ENCODE data around the gene TSACC. TPM values are rescaled to one million over a fixed set of nuclear protein-coding genes. Genes with fewer than 3 reads are reported as not detected.
"Not testable (repeated sequence)": the region's sequence is repeated elsewhere in the genome, so short reads cannot be mapped to it uniquely, and the experiment has no call there.

The TSACC gene
- total RNA-seq, 2 donors from 2014 or later, result not detected

DNA sequence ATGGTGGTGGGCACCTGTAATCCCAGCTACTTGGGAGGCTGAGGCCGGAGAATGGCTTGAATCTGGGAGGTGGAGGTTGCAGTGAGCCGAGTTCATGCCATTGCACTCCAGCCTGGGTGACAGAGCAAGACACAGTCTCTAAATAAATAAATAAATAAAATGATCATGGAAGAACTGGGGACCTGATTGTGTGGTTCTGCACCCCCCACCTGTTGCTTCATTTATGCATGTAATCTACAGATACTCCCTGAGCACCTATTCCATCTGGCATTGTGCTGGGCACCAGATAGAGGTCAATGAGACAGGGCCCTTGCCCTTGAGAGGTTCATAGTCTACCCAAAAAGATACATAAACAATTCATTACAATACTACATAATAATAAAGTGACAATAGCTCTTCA, 19.7 kb downstream of the TSACC start:
- no peak for ATAC-seq

GRCh38 chr1:156358641-156359040, 20.3 kb downstream of the TSACC start:
- H3K4me3 Mint-ChIP-seq, result no peak overlapping the region
- DNase-seq (ENCODE audit: low spot score), result no peak
- H3K27me3 Mint-ChIP-seq, result peaks cover 21 to 37% of the 10 kb centered on the region in 2 donors
- H3K36me3 Mint-ChIP-seq, result no peaks in the 10 kb centered on the region
- H3K9me3 Mint-ChIP-seq, result no peaks in the 10 kb centered on the region
- H3K4me1 Mint-ChIP-seq (ENCODE audit: low read depth in 2 of 2), result no peaks in the 10 kb centered on the region
- no peak overlapping the region for H3K27ac Mint-ChIP-seq
- ATAC-seq, result no peak

More for the DNA sequence above, 19.7 kb downstream of the TSACC start:
- Mint-ChIP-seq H3K4me3 (no peak overlapping the region), H3K9me3 (no peaks in the 10 kb centered on the region), H3K27ac (no peak overlapping the region), H3K36me3 (no peaks in the 10 kb centered on the region), H3K4me1 (ENCODE audit: low read depth in 2 of 2) (no peaks in the 10 kb centered on the region), H3K27me3 (peaks cover 21 to 37% of the 10 kb centered on the region in 2 donors)
- no peak for DNase-seq (ENCODE audit: low spot score)

GRCh38 chr1:156359249-156359648, 20.9 kb downstream of the TSACC start:
- DNase-seq (ENCODE audit: low spot score) (no peak), ATAC-seq (no peak)
- no peaks in the 10 kb centered on the region for H3K9me3 Mint-ChIP-seq
- H3K27me3 Mint-ChIP-seq, result peaks cover 25 to 37% of the 10 kb centered on the region in 2 donors
- H3K27ac Mint-ChIP-seq, result no peak overlapping the region
- no peaks in the 10 kb centered on the region for H3K4me1 Mint-ChIP-seq (ENCODE audit: low read depth in 2 of 2)
- H3K4me3 Mint-ChIP-seq, result no peak overlapping the region
- H3K36me3 Mint-ChIP-seq, result no peaks in the 10 kb centered on the region

GRCh38 chr1:156359973-156360372, 21.6 kb downstream of the TSACC start:
- H3K9me3 Mint-ChIP-seq, result no peaks in the 10 kb centered on the region
- H3K4me1 Mint-ChIP-seq (ENCODE audit: low read depth in 2 of 2), result no peaks in the 10 kb centered on the region
- H3K36me3 Mint-ChIP-seq, result no peaks in the 10 kb centered on the region
- no peak for ATAC-seq
- no peak overlapping the region for H3K27ac Mint-ChIP-seq
- H3K4me3 Mint-ChIP-seq, result no peak overlapping the region
- no peak for DNase-seq (ENCODE audit: low spot score)
- H3K27me3 Mint-ChIP-seq, result peaks cover 31 to 43% of the 10 kb centered on the region in 2 donors

GRCh38 chr1:156360534-156360933, 22.2 kb downstream of the TSACC start:
- ATAC-seq (no peak), DNase-seq (ENCODE audit: low spot score) (no peak)
- no peak overlapping the region for H3K27ac Mint-ChIP-seq
- no peaks in the 10 kb centered on the region for H3K4me1 Mint-ChIP-seq (ENCODE audit: low read depth in 2 of 2)
- H3K4me3 Mint-ChIP-seq, result no peak overlapping the region
- H3K9me3 Mint-ChIP-seq, result no peaks in the 10 kb centered on the region
- H3K36me3 Mint-ChIP-seq, result no peaks in the 10 kb centered on the region
- H3K27me3 Mint-ChIP-seq, result peaks cover 36 to 48% of the 10 kb centered on the region in 2 donors

DNA sequence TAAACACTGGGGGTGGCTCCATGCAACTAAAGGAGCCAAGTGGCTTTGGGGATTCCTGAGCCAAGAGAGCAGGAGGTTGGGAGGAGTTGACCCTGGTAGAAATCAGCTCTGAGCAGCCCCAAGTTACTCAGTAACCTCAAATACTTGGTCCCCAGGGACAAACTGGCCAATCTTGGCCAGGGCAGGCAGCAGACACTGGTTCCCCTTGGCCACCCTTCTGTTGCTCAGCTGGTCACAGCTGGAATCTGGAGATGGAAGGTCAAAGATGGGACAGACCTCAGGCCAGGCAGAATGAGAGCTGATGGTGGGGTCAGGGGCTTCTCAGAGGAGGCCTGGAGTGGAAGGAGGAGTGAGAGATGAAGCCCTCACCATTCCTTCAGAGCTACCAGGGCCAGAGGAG, 27.4 kb downstream of the TSACC start:
- H3K27ac Mint-ChIP-seq, result no peak overlapping the region
- no peaks in the 10 kb centered on the region for H3K9me3 Mint-ChIP-seq
- no peak overlapping the region for H3K4me3 Mint-ChIP-seq
- ATAC-seq (no peak), DNase-seq (ENCODE audit: low spot score) (no peak)
- H3K36me3 Mint-ChIP-seq, result no peaks in the 10 kb centered on the region
- H3K4me1 Mint-ChIP-seq (ENCODE audit: low read depth in 2 of 2), result peaks cover 0 to 3% of the 10 kb centered on the region in 2 donors
- H3K27me3 Mint-ChIP-seq, result peaks cover 25 to 32% of the 10 kb centered on the region in 2 donors

DNA sequence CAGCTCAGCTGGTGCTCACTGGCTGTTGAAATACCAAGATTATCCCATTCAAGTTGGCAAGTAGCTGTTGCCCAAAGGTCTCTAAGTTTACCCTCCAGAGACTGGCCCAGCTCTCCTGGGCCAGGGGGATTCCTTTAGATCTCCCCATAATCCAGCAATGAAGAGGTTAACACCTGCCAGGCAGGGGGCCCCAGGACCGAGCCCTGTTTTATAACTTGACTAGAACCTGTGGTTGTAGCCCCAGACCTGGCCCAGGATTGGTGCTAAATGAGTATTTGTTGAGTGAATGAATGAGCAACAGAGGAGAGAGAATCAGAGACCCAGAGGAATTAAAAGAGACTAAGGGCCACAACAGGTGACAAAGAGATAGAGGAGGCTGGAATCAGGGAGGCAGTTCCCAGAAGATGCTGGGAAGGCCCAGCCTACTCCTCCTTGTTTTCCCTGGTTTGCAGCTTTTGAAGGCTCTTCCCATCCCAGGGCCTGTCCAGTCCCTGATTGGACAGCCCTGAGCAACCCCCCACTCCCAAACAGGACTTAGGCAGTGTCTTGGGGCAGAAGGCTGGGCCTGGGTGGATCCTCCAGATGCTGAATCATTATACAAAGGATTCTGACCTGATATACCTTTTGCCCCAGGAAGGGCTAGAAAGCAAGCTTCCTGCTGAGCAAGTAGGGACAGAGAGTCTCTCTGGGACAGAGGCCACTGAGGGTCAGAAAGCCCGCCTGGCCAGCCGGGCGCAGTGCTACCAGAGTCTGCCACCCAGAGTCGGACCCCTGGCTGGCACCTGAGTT, 28.2 kb downstream of the TSACC start:
- ATAC-seq, result no peak
- Mint-ChIP-seq H3K4me3 (no peak overlapping the region), H3K36me3 (no peaks in the 10 kb centered on the region), H3K4me1 (ENCODE audit: low read depth in 2 of 2) (peaks cover 0 to 3% of the 10 kb centered on the region in 2 donors), H3K9me3 (no peaks in the 10 kb centered on the region), H3K27me3 (peaks cover 24 to 32% of the 10 kb centered on the region in 2 donors), H3K27ac (no peak overlapping the region)
- no peak for DNase-seq (ENCODE audit: low spot score)

DNA sequence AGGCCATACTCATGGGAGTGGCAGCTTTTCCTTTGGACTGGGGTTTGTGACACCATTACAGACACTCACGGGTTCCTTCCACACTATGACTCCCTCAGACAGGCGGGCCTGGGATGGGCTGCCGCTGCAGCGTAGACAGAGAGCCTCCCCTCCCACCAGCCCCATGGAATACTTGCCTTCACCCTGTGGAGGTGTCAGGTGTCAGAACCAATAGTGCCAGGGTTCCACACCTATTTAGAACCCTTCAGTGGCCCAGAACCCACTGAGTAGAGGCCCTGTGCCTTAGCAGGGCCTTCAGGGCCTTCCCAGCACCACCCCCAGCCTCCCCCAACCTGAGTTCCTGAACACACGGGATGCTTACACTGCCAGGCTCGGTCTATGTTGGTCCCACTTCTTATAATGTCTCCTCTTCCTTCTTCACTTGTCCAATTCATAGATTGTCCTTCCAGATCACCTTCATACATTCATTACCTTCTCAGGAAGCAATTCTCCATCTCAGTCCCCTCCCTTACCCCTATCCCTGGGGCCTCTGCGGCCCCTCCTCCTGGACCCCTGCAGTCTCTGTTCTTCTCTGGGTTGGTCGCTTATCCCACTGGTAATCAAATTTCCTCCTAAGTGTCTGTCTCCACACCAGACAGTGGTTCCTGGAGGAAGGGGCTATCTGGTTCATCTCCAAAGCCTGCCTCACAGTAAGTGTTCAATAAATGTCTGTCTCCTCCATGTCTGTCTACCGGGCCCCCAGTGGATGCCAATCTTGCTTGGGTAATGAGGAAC, 29.2 kb downstream of the TSACC start:
- Mint-ChIP-seq H3K27me3 (peaks cover 30 to 37% of the 10 kb centered on the region in 2 donors), H3K4me1 (ENCODE audit: low read depth in 2 of 2) (peaks cover 0 to 3% of the 10 kb centered on the region in 2 donors), H3K4me3 (no peak overlapping the region), H3K27ac (no peak overlapping the region), H3K9me3 (no peaks in the 10 kb centered on the region), H3K36me3 (no peaks in the 10 kb centered on the region)
- DNase-seq (ENCODE audit: low spot score), result no peak
- no peak for ATAC-seq

DNA sequence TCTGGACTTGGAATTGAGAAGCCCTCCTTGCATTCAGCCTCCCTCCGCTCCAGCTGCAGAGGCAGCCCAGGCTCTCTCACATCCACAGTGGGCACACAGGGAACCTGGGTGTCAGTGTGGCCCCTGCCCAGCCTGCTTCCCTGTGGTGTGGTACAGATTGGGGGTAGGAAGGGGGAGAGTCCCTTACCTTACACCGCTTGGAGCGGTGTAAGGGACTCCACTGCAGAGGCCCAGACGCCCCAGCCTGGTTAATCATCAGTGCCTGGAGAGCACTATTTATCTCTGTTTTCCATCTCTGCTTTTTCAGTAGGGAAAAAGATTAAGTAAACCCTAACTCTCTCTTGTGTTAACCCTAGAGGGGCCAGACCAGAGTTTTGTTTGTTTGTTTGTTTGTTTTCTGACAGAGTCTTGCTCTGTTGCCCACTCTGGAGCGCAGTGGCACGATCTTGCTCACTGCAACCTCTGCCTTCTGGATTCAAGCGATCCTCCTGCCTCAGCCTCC, 29.9 kb downstream of the TSACC start:
- Mint-ChIP-seq H3K4me1 (ENCODE audit: low read depth in 2 of 2) (peaks cover 0 to 3% of the 10 kb centered on the region in 2 donors), H3K27me3 (peaks cover 34 to 38% of the 10 kb centered on the region in 2 donors), H3K9me3 (no peaks in the 10 kb centered on the region), H3K4me3 (no peak overlapping the region), H3K27ac (no peak overlapping the region), H3K36me3 (no peaks in the 10 kb centered on the region)
- ATAC-seq (no peak), DNase-seq (ENCODE audit: low spot score) (no peak)

- no peaks in the 10 kb centered on the region for H3K9me3 Mint-ChIP-seq
- H3K4me3 Mint-ChIP-seq, result no peak within 1 kb of the TSS
- H3K27ac Mint-ChIP-seq, result no peak within 1 kb of the TSS
- ATAC-seq (no peak), DNase-seq (ENCODE audit: low spot score) (no peak)
- H3K4me1 Mint-ChIP-seq (ENCODE audit: low read depth in 2 of 2), result peaks cover 0 to 3% of the 10 kb centered on the region in 2 donors
- peaks cover 35 to 36% of the 10 kb centered on the region in 2 donors for H3K27me3 Mint-ChIP-seq
- H3K36me3 Mint-ChIP-seq, result no peaks in the 10 kb centered on the region
These were observed 30.8 kb downstream of the TSACC start, which contains the start of gene RHBG for GRCh38 chr1:156368889-156369684. TSS of gene RHBG (plus strand) at chr1:156369211. CDS start at chr1:156369250, 39 bp downstream.

DNA sequence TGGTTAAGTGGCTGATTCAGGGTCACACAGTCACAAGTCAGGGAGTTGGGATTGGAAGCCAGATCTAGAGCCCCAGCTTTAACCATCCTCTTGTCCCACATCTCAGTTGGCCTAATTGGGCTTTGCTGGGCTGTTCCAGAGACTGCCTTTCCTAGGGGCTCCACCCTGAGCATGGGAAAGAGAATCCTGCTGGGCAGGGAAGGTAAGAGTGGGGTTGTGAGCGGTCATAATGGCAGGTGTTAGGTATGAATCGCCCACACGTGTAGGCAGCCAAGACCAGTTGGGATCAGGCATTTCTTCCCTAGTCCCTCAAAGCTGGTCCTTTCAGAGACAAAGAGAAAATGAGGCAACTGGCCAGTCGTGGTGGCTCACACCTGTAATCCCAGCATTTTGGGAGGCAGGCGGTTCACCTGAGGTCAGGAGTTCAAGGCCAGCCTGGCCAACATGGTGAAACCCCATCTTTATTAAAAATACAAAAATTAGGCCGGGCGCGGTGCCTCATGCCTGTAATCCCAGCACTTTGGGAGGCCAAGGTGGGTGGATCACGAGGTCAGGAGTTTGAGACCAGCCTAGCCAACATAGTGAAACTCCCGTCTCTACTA, 31.5 kb downstream of the TSACC start:
- peaks cover 32 to 37% of the 10 kb centered on the region in 2 donors for H3K27me3 Mint-ChIP-seq
- ATAC-seq; H3K4me1 Mint-ChIP-seq (ENCODE audit: low read depth in 2 of 2); H3K4me3 Mint-ChIP-seq; H3K36me3 Mint-ChIP-seq; H3K9me3 Mint-ChIP-seq; DNase-seq (ENCODE audit: low spot score); H3K27ac Mint-ChIP-seq: not testable (repeated sequence)

DNA sequence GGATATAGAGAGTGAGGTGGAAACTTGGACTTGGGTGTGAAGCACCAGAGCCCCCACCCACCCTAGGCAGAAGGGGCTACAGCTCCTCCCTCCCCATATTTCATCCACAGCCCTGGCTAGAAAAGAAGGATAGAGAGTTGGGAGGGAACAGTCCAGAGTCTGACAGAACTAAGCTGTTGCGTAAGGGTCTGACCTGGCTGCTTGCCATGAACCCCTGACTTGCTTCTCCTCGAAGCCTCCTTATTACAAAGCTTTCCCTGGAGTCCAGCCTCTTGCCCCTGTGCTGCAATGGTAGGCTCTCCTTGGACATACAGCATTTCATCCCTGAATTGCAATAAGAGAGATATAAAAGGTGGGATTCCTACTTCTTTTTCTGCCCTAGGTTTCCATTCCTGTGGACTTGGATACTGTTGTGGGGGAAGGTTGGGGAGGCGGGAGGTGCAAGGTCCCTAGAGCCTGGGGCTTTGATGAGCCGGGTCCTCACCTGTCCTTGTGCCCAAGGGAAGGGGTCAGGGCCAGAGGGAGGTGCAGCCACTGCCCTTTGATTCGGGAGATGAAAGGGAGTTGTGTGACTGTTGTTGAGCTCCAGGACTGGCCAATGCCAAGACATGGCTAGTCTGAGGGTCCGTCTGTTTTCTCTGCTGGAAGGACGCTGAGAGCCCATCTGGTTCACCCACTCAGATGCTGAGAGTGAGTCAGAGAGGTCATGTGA, 33.4 kb downstream of the TSACC start:
- Mint-ChIP-seq H3K27me3 (peaks cover 23 to 27% of the 10 kb centered on the region in 2 donors), H3K27ac (no peak overlapping the region), H3K36me3 (no peaks in the 10 kb centered on the region), H3K9me3 (no peaks in the 10 kb centered on the region), H3K4me3 (no peak overlapping the region), H3K4me1 (ENCODE audit: low read depth in 2 of 2) (peaks cover 0 to 3% of the 10 kb centered on the region in 2 donors)
- ATAC-seq (no peak), DNase-seq (ENCODE audit: low spot score) (no peak)

GRCh38 chr1:156372265-156372586, 33.9 kb downstream of the TSACC start:
- no peak overlapping the region for H3K27ac Mint-ChIP-seq
- H3K4me1 Mint-ChIP-seq (ENCODE audit: low read depth in 2 of 2), result peaks cover 0 to 3% of the 10 kb centered on the region in 2 donors
- ATAC-seq (no peak), DNase-seq (ENCODE audit: low spot score) (no peak)
- H3K27me3 Mint-ChIP-seq, result peaks cover 23 to 27% of the 10 kb centered on the region in 2 donors
- no peak overlapping the region for H3K4me3 Mint-ChIP-seq
- no peaks in the 10 kb centered on the region for H3K9me3 Mint-ChIP-seq
- no peaks in the 10 kb centered on the region for H3K36me3 Mint-ChIP-seq
